DOHH2 (cell line): ENCODE measurements around the gene PDGFRA.
A peak's percentile ranks its signal among the peaks of the same experiment; 100 is the strongest.

Experiments
- H3F3A ChIP-seq: fragments of 200-600 bp; sonication (generic), shearing (Covaris generic); 2 replicates; pipeline ENCODE4 v1.6.0; 2016; ENCODE audit warnings: antibody characterized with exemption, mild to moderate bottlenecking; ENCODE audit not compliant: control insufficient read depth, insufficient read depth
- H3K27ac ChIP-seq: fragments of 200-600 bp; sonication (generic); 2 replicates; pipeline ENCODE4 v1.5.1; 2014; ENCODE audit warnings: low read depth, mild to moderate bottlenecking, low read length, moderate library complexity
- H3K27me3 ChIP-seq: fragments of 200-600 bp; sonication (generic); 2 replicates; pipeline ENCODE4 v1.6.1; 2014; ENCODE audit warnings: mild to moderate bottlenecking, low read length, mixed read lengths; ENCODE audit not compliant: control insufficient read depth
- H3K36me3 ChIP-seq: fragments of 200-600 bp; sonication (generic); 2 replicates; pipeline ENCODE4 v1.6.1; 2014; ENCODE audit warnings: mild to moderate bottlenecking, low read length, moderate library complexity, mixed read lengths; ENCODE audit not compliant: control insufficient read depth
- H3K4me1 ChIP-seq: fragments of 200-600 bp; sonication (generic); 2 replicates; pipeline ENCODE4 v1.6.1; 2014; ENCODE audit warnings: mild to moderate bottlenecking, low read length, mixed read lengths; ENCODE audit not compliant: control insufficient read depth
- H3K4me2 ChIP-seq: fragments of 200-600 bp; sonication (generic); 2 replicates; pipeline ENCODE4 v1.6.0; 2014; ENCODE audit warnings: mild to moderate bottlenecking, low read length, moderate library complexity
- H3K4me3 ChIP-seq: fragments of 200-600 bp; sonication (generic); 2 replicates; pipeline ENCODE4 v1.5.1; 2014; ENCODE audit warnings: mild to moderate bottlenecking, low read length, mixed read lengths
- H3K79me2 ChIP-seq: fragments of 200-600 bp; sonication (generic); 2 replicates; pipeline ENCODE4 v1.6.1; 2014; ENCODE audit warnings: mild to moderate bottlenecking, low read length, mixed read lengths; ENCODE audit not compliant: control insufficient read depth
- H3K9me2 ChIP-seq: fragments of 200-600 bp; sonication (generic); replicated peaks from 2 replicates; pipeline ENCODE4 v1.6.1; 2014; ENCODE audit warnings: mild to moderate bottlenecking, low read length, mixed read lengths; ENCODE audit not compliant: control insufficient read depth
- H3K9me3 ChIP-seq: fragments of 200-600 bp; sonication (generic); 2 replicates; pipeline ENCODE4 v1.6.1; 2014; ENCODE audit warnings: antibody characterized with exemption, low read length, mixed read lengths; ENCODE audit not compliant: control insufficient read depth, insufficient read depth
- H4K20me1 ChIP-seq: fragments of 200-600 bp; sonication (generic); 2 replicates; pipeline ENCODE4 v1.6.0; 2014; ENCODE audit warnings: low read depth, mild to moderate bottlenecking, antibody characterized with exemption, low read length, moderate library complexity; ENCODE audit not compliant: control insufficient read depth, insufficient read depth
- EZH2phosphoT487 ChIP-seq: fragments of 200-600 bp; sonication (generic); IDR thresholded peaks from 2 replicates; pipeline ENCODE4 v1.6.1; 2017; ENCODE audit warnings: borderline replicate concordance, mild to moderate bottlenecking, antibody characterized with exemption, low read length, moderate library complexity, mixed read lengths
- TF ChIP-seq, protein P1 (sequence below): fragments of 200-600 bp; sonication (generic); IDR thresholded peaks from one replicate; pipeline ENCODE4 v1.5.1; 2014; ENCODE audit warnings: antibody characterized with exemption, mild to moderate bottlenecking, low read depth, low read length; ENCODE audit not compliant: poor library complexity, severe bottlenecking

PDGFRA gene

DNA sequence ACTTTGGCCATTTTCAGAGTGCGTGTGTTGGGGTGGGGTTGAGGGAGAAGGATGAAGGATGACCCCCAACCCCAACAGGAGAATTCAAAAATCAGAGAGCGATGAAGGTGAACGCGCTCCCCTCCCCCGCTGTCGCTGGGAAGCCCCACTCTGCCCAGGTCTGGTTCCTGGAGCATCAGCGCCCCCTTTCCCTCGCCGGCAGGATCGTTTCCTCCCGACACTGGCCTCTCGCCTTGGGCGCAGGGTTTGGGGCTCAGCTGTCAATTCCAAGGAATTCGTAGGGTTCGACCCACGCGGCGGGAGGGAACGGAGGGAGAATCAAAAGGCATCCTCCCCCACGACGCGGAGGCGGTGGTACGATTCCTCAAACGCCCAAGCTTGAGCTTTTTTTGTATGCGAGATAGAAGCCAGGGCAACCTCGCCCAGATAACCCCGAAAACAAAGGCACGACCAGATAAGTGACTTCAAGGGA is 1.0 kb upstream of the PDGFRA start:
- Histone ChIP-seq H3K4me3 (peak overlapping the region; percentile 74), H3K9me2 (no peaks in the 10 kb centered on the region), H3K4me2 (peak overlapping the region; percentile 89), H3K27me3 (peaks cover 62% of the 10 kb centered on the region), H3K36me3 (no peaks in the 10 kb centered on the region), H3K79me2 (no peaks in the 10 kb centered on the region), H3K4me1 (peaks cover 17% of the 10 kb centered on the region), H3K9me3 (no peaks in the 10 kb centered on the region), H4K20me1 (no peaks in the 10 kb centered on the region), H3F3A (no peaks in the 10 kb centered on the region), H3K27ac (no peak overlapping the region)
- TF ChIP-seq, protein P1, sequence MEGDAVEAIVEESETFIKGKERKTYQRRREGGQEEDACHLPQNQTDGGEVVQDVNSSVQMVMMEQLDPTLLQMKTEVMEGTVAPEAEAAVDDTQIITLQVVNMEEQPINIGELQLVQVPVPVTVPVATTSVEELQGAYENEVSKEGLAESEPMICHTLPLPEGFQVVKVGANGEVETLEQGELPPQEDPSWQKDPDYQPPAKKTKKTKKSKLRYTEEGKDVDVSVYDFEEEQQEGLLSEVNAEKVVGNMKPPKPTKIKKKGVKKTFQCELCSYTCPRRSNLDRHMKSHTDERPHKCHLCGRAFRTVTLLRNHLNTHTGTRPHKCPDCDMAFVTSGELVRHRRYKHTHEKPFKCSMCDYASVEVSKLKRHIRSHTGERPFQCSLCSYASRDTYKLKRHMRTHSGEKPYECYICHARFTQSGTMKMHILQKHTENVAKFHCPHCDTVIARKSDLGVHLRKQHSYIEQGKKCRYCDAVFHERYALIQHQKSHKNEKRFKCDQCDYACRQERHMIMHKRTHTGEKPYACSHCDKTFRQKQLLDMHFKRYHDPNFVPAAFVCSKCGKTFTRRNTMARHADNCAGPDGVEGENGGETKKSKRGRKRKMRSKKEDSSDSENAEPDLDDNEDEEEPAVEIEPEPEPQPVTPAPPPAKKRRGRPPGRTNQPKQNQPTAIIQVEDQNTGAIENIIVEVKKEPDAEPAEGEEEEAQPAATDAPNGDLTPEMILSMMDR, result peak; percentile 85
- no peak for TF ChIP-seq EZH2phosphoT487

DNA sequence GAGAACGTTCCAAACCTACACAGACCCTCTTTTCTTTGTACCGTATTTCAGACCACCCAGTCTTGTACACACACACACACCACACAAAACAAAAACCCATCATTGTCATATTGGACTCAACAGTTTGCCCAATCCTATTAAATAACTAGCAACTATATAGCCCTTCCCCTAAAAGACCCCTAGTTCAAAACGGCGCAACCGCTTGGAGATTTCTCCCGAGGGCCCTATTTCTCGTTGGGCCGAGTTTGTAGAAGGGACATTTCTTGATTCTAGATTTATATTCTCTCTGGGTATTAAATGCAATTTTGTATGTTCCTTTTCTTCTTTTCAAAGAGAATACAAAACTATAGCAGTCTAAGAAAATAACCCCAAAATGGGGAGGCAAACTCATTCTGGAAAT is 547 bp upstream of the PDGFRA start:
- H3F3A ChIP-seq, result no peaks in the 10 kb centered on the region
- no peaks in the 10 kb centered on the region for H3K9me3 ChIP-seq
- TF ChIP-seq EZH2phosphoT487, result no peak
- TF ChIP-seq, protein P1, result no peak
- H3K36me3 ChIP-seq, result no peaks in the 10 kb centered on the region
- H3K9me2 ChIP-seq, result no peaks in the 10 kb centered on the region
- no peaks in the 10 kb centered on the region for H4K20me1 ChIP-seq
- peak overlapping the region; percentile 74 for H3K4me3 ChIP-seq
- peaks cover 21% of the 10 kb centered on the region for H3K4me1 ChIP-seq
- no peaks in the 10 kb centered on the region for H3K79me2 ChIP-seq
- peaks cover 62% of the 10 kb centered on the region for H3K27me3 ChIP-seq
- H3K4me2 ChIP-seq, result peak overlapping the region; percentile 89
- no peak overlapping the region for H3K27ac ChIP-seq

DNA sequence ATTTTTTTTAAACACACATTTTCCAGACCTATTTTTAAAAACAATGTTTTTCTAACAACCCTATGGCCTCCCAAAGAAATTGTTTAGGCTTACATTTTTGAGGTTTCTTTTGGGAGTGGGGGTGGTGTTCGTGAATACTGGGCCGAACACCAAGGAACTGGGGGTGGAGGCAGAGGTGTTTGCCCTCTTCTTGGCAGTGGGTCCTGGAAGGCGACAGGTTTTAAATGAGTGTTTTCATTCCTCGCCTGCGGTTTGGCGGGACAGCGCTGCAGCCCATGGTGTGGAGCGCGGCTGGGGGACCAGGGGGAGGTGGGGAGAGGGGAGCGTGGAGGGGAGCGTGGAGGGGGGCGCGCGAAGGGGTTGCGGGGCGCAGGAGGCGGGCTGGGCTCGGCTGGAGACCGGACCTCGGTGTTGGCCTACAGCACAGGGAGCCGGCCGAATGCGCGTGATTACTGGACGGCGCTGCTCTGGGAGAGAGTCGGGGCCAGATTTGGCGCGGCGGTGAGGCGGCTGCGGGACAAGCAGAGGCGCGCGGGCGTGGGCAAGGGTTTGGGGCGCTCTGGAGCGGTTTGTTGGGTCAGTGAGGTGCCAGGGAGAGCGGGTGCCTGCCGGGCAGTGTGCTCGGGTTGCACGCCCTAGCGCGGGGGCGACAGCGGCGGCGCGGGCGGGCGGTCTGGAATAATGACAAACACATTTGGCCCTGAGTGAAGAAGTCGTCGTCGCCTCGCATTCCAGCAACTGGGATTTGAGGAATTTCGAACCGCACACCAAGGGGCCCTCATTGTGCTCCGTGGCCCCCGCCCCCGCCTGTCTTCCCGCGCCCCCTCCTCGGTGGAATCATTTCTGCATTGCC is 764 bp downstream of the PDGFRA start:
- Histone ChIP-seq H3K36me3 (no peaks in the 10 kb centered on the region), H3K4me2 (no peak overlapping the region), H3K9me3 (no peaks in the 10 kb centered on the region), H3F3A (no peaks in the 10 kb centered on the region), H3K79me2 (no peaks in the 10 kb centered on the region), H3K9me2 (no peaks in the 10 kb centered on the region), H4K20me1 (no peaks in the 10 kb centered on the region), H3K4me3 (no peak overlapping the region), H3K27me3 (peaks cover 59% of the 10 kb centered on the region), H3K27ac (no peak overlapping the region), H3K4me1 (peaks cover 28% of the 10 kb centered on the region)
- TF ChIP-seq, protein P1, result no peak
- no peak for TF ChIP-seq EZH2phosphoT487
